ENCODE measurements around the gene DTX3L. TPM values are rescaled to one million over a fixed set of nuclear protein-coding genes. Genes with fewer than 3 reads are reported as not detected.

The DTX3L gene
- total and polyA plus RNA-seq, 10 of the 15 experiments (the other 5 are each of a cell fraction or from before 2014, with no cell fraction given), result 9.9 to 41.4 (median 21.7) TPM

- TF ChIP-seq JUNB (IDR thresholded peaks at IDR 0.05) (no peak), RB1 (IDR thresholded peaks at IDR 0.05; ENCODE audit: borderline replicate concordance) (no peak), ZNF622 (IDR thresholded peaks at IDR 0.05) (no peak), BMI1 (IDR thresholded peaks at IDR 0.05; ENCODE audit: borderline replicate concordance) (no peak), NKRF (conservative IDR thresholded peaks at IDR 0.05) (no peak), TARDBP (IDR thresholded peaks at IDR 0.05; ENCODE audit: borderline replicate concordance) (no peak), STAT1 (conservative IDR thresholded peaks at IDR 0.05) (no peak), BCLAF1 (IDR thresholded peaks at IDR 0.05) (no peak)
Measured at GRCh38 chr3:122530164-122530563, 34.0 kb upstream of the DTX3L start (continued).
